ENCODE measurements around the gene GLIS2.

- TF ChIP-seq CTCF (IDR thresholded peaks at IDR 0.05), result no peak
- no peak for TF ChIP-seq ZFX (IDR thresholded peaks at IDR 0.05; ENCODE audit: borderline replicate concordance)
Measured at GRCh38 chr16:4338712-4339299, 22.9 kb downstream of the GLIS2 start.

All from 22Rv1 (cell line).